Stimulated activated CD8-positive, alpha-beta memory T cell treated with anti-CD3 and anti-CD28 coated beads, Interleukin-12 subunit alpha, Interleukin-12 subunit beta, amount 100 ng/mL, for 24 hours (primary cell): Measurements from ENCODE around the gene ZC3H7B.
"Not testable (repeated sequence)": the region's sequence is repeated elsewhere in the genome, so short reads cannot be mapped to it uniquely, and the experiment has no call there.

ENCODE experiments used
- DNase-seq: peaks from one replicate; pipeline ENCODE4 v3.0.0-alpha.2; 2020; ENCODE audit errors: extremely low read depth

Gene ZC3H7B

GRCh38 chr22:41286639-41287091, 14.7 kb upstream of the ZC3H7B start:
- no peak for DNase-seq

- no peak for DNase-seq
Observed at GRCh38 chr22:41288245-41288946, 12.9 kb upstream of the ZC3H7B start.

GRCh38 chr22:41289671-41290070, 11.7 kb upstream of the ZC3H7B start:
- no peak for DNase-seq

- DNase-seq = no peak
Observed at GRCh38 chr22:41290262-41291221, 10.8 kb upstream of the ZC3H7B start.

GRCh38 chr22:41294816-41295215, 6.5 kb upstream of the ZC3H7B start:
- DNase-seq = not testable (repeated sequence)

GRCh38 chr22:41296826-41297667, 4.3 kb upstream of the ZC3H7B start:
- no peak for DNase-seq

- no peak for DNase-seq
Observed at GRCh38 chr22:41300661-41301060, 664 bp upstream of the ZC3H7B start.

GRCh38 chr22:41302021-41302767, 869 bp downstream of the ZC3H7B start:
- DNase-seq = no peak

- no peak for DNase-seq
Observed at GRCh38 chr22:41302811-41303210, 1.5 kb downstream of the ZC3H7B start.

- DNase-seq = no peak
Observed at GRCh38 chr22:41305646-41306045, 4.3 kb downstream of the ZC3H7B start.

- DNase-seq = no peak
Observed at GRCh38 chr22:41308054-41308453, 6.7 kb downstream of the ZC3H7B start.

- no peak for DNase-seq
Observed at GRCh38 chr22:41308544-41308947, 7.2 kb downstream of the ZC3H7B start.

- DNase-seq = no peak
Observed at GRCh38 chr22:41310336-41310735, 9.0 kb downstream of the ZC3H7B start.

GRCh38 chr22:41311487-41311886, 10.2 kb downstream of the ZC3H7B start:
- no peak for DNase-seq

GRCh38 chr22:41314821-41315220, 13.5 kb downstream of the ZC3H7B start:
- DNase-seq = no peak

GRCh38 chr22:41315586-41315985, 14.3 kb downstream of the ZC3H7B start:
- no peak for DNase-seq

- DNase-seq = no peak
Observed at GRCh38 chr22:41320416-41321240, 19.3 kb downstream of the ZC3H7B start.

GRCh38 chr22:41324821-41325528, 23.6 kb downstream of the ZC3H7B start:
- DNase-seq = no peak

GRCh38 chr22:41327124-41327523, 25.8 kb downstream of the ZC3H7B start:
- DNase-seq = no peak

- no peak for DNase-seq
Observed at GRCh38 chr22:41330169-41330568, 28.8 kb downstream of the ZC3H7B start.
